GM10266 (cell line): Measurements from ENCODE around the gene MACROD2.

ENCODE experiments used
- DNase-seq: peaks from one replicate; pipeline ENCODE4 v3.0.0; 2012; ENCODE audit errors: extremely low spot score
- CTCF ChIP-seq: IDR thresholded peaks from 2 replicates; pipeline ENCODE4 v1.5.1; 2012; ENCODE audit warnings: mild to moderate bottlenecking, low read depth; ENCODE audit not compliant: control insufficient read depth, insufficient read depth; ENCODE audit errors: missing control alignments

MACROD2 gene

GRCh38 chr20:14481863-14482262 is 486.5 kb downstream of the MACROD2 start:
- DNase-seq, result no peak
- TF ChIP-seq CTCF, result no peak

- TF ChIP-seq CTCF, result no peak
- no peak for DNase-seq
Observed at GRCh38 chr20:14488212-14488611, 492.9 kb downstream of the MACROD2 start.

- DNase-seq, result no peak
- no peak for TF ChIP-seq CTCF
Observed at GRCh38 chr20:14488756-14489479, 493.6 kb downstream of the MACROD2 start.

- no peak for TF ChIP-seq CTCF
- no peak for DNase-seq
Observed at GRCh38 chr20:14489544-14489943, 494.2 kb downstream of the MACROD2 start.

GRCh38 chr20:14491436-14491835 is 496.1 kb downstream of the MACROD2 start:
- DNase-seq, result no peak
- no peak for TF ChIP-seq CTCF

GRCh38 chr20:14493408-14493807 is 498.1 kb downstream of the MACROD2 start:
- no peak for TF ChIP-seq CTCF

GRCh38 chr20:14494355-14494754 is 499.0 kb downstream of the MACROD2 start:
- no peak for TF ChIP-seq CTCF
- DNase-seq, result no peak

More at GRCh38 chr20:14493408-14493807, 498.1 kb downstream of the MACROD2 start:
- DNase-seq, result no peak
